Left lung (tissue), 10 donors: ENCODE data around the gene SUSD6. TPM values are rescaled to one million over a fixed set of nuclear protein-coding genes. Genes with fewer than 3 reads are reported as not detected.

Experiments used
- ATAC-seq: fragments of 200-7000 bp; cut with Tn5 transposase; one replicate; pipeline ENCODE4 v1.9.1; 2020; ENCODE audit warnings: moderate library complexity
- DNase-seq, 4 donors: peaks; one replicate each; pipeline ENCODE4 v3.0.0-alpha.2; 2013 to 2020
- H3K27ac ChIP-seq, 2 donors: fragments of 200-600 bp; sonication (generic) in 1 of 2; one replicate each; pipeline versions ENCODE4 v1.5.0 to v1.8.0; 2020 to 2021
- H3K27me3 ChIP-seq, 2 donors: fragments of 200-600 bp; sonication (generic) in 1 of 2; one replicate each; pipeline versions ENCODE4 v1.5.0 to v1.8.0; 2020 to 2021
- H3K36me3 ChIP-seq, 2 donors: fragments of 200-600 bp; sonication (generic) in 1 of 2; one replicate each; pipeline versions ENCODE4 v1.5.0 to v1.8.0; 2020 to 2021
- H3K4me1 ChIP-seq, 2 donors: fragments of 200-600 bp; one replicate each; pipeline ENCODE4 v1.8.0; 2021
- H3K4me3 ChIP-seq, 2 donors: fragments of 200-600 bp; sonication (generic) in 1 of 2; one replicate each; pipeline versions ENCODE4 v1.5.0 to v1.8.0; 2020 to 2021; ENCODE audit warnings: mild to moderate bottlenecking in 1 of 2
- H3K9me3 ChIP-seq, 2 donors: fragments of 200-600 bp; sonication (generic) in 1 of 2; one replicate each; pipeline versions ENCODE4 v1.5.0 to v1.8.0; 2020 to 2021
- intact Hi-C, 2 donors: fragments of 100-400 bp; cut with DNase I; formaldehyde crosslinking; loops; one replicate each; pipeline versions ENCODE4 v1.11.2 to v1.14.2; 2022
- polyA plus RNA-seq, 6 donors: library from polyadenylated mRNA; unstranded; fragments of 120-200 nt; gene quantifications; one replicate each; pipeline ENCODE4 v1.2.1, GENCODE V29; 2013; ENCODE audit not compliant: insufficient read length in 6 of 6
- total RNA-seq, 2 donors: library from RNA; stranded (reverse); fragmentation: NEBNext Ultra II Directional; extraction: Animal tissue kit (Norgen Biotek cat#: 25700); gene quantifications; one replicate each; pipeline ENCODE4 v1.2.1, GENCODE V29; 2021
- TF ChIP-seq, protein P1 (sequence below), 2 donors: fragments of 200-600 bp; sonication (generic) in 1 of 2; IDR thresholded peaks; one replicate each; pipeline versions ENCODE4 v1.5.0 to v1.8.0; 2021; ENCODE audit warnings: antibody characterized with exemption in 2 of 2
- donor health status: DM: no; HTN: yes; CAD: no.
- donor health status: DM: no; HTN: no; CAD: no.

The SUSD6 gene
- total and polyA plus RNA-seq, 8 donors: 27.7 to 77.4 (median 31.3) TPM

GRCh38 chr14:69673104-69673503 lies 61.7 kb downstream of the SUSD6 start:
- no peaks in the 10 kb centered on the region for H3K27me3 ChIP-seq
- peaks cover 18 to 85% of the 10 kb centered on the region in 2 donors for H3K4me1 ChIP-seq
- TF ChIP-seq, protein P1, sequence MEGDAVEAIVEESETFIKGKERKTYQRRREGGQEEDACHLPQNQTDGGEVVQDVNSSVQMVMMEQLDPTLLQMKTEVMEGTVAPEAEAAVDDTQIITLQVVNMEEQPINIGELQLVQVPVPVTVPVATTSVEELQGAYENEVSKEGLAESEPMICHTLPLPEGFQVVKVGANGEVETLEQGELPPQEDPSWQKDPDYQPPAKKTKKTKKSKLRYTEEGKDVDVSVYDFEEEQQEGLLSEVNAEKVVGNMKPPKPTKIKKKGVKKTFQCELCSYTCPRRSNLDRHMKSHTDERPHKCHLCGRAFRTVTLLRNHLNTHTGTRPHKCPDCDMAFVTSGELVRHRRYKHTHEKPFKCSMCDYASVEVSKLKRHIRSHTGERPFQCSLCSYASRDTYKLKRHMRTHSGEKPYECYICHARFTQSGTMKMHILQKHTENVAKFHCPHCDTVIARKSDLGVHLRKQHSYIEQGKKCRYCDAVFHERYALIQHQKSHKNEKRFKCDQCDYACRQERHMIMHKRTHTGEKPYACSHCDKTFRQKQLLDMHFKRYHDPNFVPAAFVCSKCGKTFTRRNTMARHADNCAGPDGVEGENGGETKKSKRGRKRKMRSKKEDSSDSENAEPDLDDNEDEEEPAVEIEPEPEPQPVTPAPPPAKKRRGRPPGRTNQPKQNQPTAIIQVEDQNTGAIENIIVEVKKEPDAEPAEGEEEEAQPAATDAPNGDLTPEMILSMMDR (IDR thresholded peaks at IDR 0.05): no peak
- no peak for ATAC-seq
- no peak overlapping the region for H3K4me3 ChIP-seq
- intact Hi-C loops: no loop called here
- no peaks in the 10 kb centered on the region for H3K9me3 ChIP-seq
- H3K36me3 ChIP-seq: peaks cover 0 to 5% of the 10 kb centered on the region in 2 donors
- DNase-seq: no peak
- H3K27ac ChIP-seq: peak overlapping the region in 1 of 2 donors; percentile 76

- H3K27me3 ChIP-seq: no peaks in the 10 kb centered on the region
- H3K4me1 ChIP-seq: peaks cover 18 to 78% of the 10 kb centered on the region in 2 donors
- intact Hi-C loops: no loop called here
- no peak overlapping the region for H3K4me3 ChIP-seq
- H3K9me3 ChIP-seq: no peaks in the 10 kb centered on the region
- ATAC-seq: peak; percentile 9
- peaks cover 0 to 5% of the 10 kb centered on the region in 2 donors for H3K36me3 ChIP-seq
- peak overlapping the region in 1 of 2 donors; percentile 76 for H3K27ac ChIP-seq
- no peak for DNase-seq
- TF ChIP-seq, protein P1 (IDR thresholded peaks at IDR 0.05): no peak
These were observed 62.3 kb downstream of the SUSD6 start for GRCh38 chr14:69673578-69674305.

DNA sequence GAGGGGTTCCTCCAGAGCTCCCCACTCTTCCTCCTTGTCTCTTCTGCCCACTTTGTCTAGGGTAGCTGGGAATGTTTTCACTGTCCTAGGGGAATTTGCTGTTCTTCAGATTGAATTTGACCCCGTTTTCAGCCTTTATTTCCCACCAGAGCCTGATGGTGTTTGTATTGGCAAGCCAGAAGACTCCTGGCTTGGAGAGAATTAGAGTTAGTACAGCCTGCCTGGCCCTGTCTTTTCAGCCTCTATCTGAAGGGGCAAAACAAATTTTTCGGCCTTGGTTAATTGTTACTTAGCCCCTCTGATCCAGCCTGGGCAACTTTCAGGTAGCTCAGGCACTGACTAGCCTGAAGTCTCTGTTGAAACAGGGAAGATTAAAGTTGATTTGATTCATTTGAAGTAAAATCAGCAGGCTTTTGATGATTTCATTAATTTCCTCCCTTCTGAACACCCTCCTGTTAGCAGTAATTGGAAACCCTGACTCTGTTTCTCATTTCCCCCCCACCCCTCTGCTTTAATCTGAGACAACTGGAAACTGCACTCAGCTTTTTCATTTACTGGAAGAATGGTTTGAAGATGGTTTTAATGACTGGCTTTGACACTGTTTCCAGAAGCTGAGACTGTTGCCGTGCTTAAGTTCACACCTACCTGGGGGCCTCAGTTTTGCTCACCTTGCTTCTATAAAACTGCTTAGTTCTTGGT lies 63.3 kb downstream of the SUSD6 start:
- DNase-seq (no peak), ATAC-seq (no peak)
- peaks cover 0 to 5% of the 10 kb centered on the region in 2 donors for H3K36me3 ChIP-seq
- TF ChIP-seq, protein P1 (IDR thresholded peaks at IDR 0.05): no peak
- H3K9me3 ChIP-seq: no peaks in the 10 kb centered on the region
- intact Hi-C loops: no loop called here
- no peaks in the 10 kb centered on the region for H3K27me3 ChIP-seq
- H3K4me3 ChIP-seq: no peak overlapping the region
- H3K4me1 ChIP-seq: peaks cover 18 to 75% of the 10 kb centered on the region in 2 donors
- peak overlapping the region in 1 of 2 donors; percentile 76 for H3K27ac ChIP-seq

- Histone ChIP-seq H3K4me1 (peaks cover 18 to 75% of the 10 kb centered on the region in 2 donors), H3K27ac (peak overlapping the region in 1 of 2 donors; percentile 23)
- ATAC-seq: peak; percentile 12
These were observed 63.8 kb downstream of the SUSD6 start for GRCh38 chr14:69675245-69675583.

More at GRCh38 chr14:69675245-69675583, 63.8 kb downstream of the SUSD6 start:
- intact Hi-C loops: no loop called here
- no peaks in the 10 kb centered on the region for H3K27me3 ChIP-seq
- H3K36me3 ChIP-seq: peaks cover 0 to 4% of the 10 kb centered on the region in 2 donors
- no peak overlapping the region for H3K4me3 ChIP-seq
- no peaks in the 10 kb centered on the region for H3K9me3 ChIP-seq
- no peak for DNase-seq
- TF ChIP-seq, protein P1 (IDR thresholded peaks at IDR 0.05): no peak
